Measurements from ENCODE around the gene CFHR5. TPM values are rescaled to one million over a fixed set of nuclear protein-coding genes. Genes with fewer than 3 reads are reported as not detected.
"Not testable (repeated sequence)": the region's sequence is repeated elsewhere in the genome, so short reads cannot be mapped to it uniquely, and the experiment has no call there.

The CFHR5 gene
- total RNA-seq (not detected), total RNA-seq (0 to 0.16 (median 0) reads per million in 172 experiments)
- polyA plus RNA-seq (2013, experiment 1 of 2), result not detected
- not detected for polyA plus RNA-seq (2013, experiment 2 of 2)

DNA sequence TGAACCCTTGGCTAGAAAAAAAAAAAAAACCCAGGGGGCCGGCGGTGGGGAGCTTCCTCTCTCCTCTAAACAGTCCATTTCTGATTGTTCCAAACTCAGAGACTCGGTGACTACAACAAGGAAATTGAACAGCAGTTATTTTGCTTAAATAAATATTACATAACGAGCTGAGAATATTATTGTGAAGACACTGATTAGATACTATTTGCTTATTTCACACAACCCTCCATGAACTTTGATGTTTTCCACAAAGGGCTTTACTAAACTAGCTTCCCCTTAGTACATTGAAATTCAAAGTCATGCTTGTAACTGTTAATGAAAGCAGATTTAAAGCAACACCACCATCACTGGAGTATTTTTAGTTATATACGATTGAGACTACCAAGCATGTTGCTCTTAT is at the start of gene CFHR5:
Gene CFHR5, plus strand, starts transcription at position 279 of the 400 bp plus-strand sequence. Its CDS starts 109 bp downstream, at position 388.
- TF ChIP-seq, protein P1, sequence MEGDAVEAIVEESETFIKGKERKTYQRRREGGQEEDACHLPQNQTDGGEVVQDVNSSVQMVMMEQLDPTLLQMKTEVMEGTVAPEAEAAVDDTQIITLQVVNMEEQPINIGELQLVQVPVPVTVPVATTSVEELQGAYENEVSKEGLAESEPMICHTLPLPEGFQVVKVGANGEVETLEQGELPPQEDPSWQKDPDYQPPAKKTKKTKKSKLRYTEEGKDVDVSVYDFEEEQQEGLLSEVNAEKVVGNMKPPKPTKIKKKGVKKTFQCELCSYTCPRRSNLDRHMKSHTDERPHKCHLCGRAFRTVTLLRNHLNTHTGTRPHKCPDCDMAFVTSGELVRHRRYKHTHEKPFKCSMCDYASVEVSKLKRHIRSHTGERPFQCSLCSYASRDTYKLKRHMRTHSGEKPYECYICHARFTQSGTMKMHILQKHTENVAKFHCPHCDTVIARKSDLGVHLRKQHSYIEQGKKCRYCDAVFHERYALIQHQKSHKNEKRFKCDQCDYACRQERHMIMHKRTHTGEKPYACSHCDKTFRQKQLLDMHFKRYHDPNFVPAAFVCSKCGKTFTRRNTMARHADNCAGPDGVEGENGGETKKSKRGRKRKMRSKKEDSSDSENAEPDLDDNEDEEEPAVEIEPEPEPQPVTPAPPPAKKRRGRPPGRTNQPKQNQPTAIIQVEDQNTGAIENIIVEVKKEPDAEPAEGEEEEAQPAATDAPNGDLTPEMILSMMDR (IDR thresholded peaks at IDR 0.05), result no peak
- H3K27ac ChIP-seq (ENCODE audit: low read depth in 1 of 2, low read length in 2 of 2), result no peak within 1 kb of the TSS
- no peaks in the 10 kb centered on the region for H3K4me1 ChIP-seq (ENCODE audit: insufficient read depth, low read length)
- H3K9me3 ChIP-seq (ENCODE audit: control insufficient read depth in 1 of 2, insufficient read depth in 1 of 2, low read length in 2 of 2), result no peaks in the 10 kb centered on the region
- no peaks in the 10 kb centered on the region for H3K36me3 Mint-ChIP-seq (ENCODE audit: low read depth)
- no peaks in the 10 kb centered on the region for H3K4me1 Mint-ChIP-seq (ENCODE audit: low read depth)
- H3K4me3 ChIP-seq (ENCODE audit: low read length), result no peak within 1 kb of the TSS
- H3K9me3 Mint-ChIP-seq, result no peaks in the 10 kb centered on the region
- no peaks in the 10 kb centered on the region for H3K27me3 Mint-ChIP-seq
- CTCF ChIA-PET, result no interaction called here
- H3K36me3 ChIP-seq (ENCODE audit: insufficient read depth, low read length), result no peaks in the 10 kb centered on the region
- no peaks in the 10 kb centered on the region for H3K27me3 ChIP-seq (ENCODE audit: control insufficient read depth in 1 of 2, insufficient read depth in 2 of 2, low read length in 2 of 2)
- DNase-seq (no peak), ATAC-seq (ENCODE audit: poor library complexity) (no peak)
- intact Hi-C loops (cut with DNase I, micrococcal nuclease), result no loop called here
- POLR2A ChIA-PET, result no interaction called here
- H3K27ac Mint-ChIP-seq, result no peak within 1 kb of the TSS
- no peak within 1 kb of the TSS for H3K4me3 Mint-ChIP-seq

DNA sequence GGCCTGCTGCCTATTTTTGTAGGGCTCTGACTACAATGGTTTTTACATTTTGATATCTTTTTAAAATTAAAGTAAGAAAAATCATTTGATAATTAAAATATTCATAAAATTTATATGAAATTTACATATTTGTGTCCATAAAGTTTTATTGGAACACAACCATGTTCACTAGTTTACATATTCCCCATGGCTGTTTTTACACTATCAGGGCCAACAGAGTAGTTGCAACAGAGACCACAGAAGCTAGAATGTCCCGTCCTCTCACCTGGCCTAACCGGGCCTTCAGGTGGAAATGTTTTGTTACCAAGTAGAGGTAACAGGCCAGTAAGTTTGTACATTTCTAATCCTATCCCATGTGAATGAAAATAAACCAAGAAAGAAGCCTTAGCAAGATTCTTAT is 44.5 kb upstream of the CFHR5 start:
- H3K9me3 ChIP-seq (ENCODE audit: control insufficient read depth in 1 of 2, insufficient read depth in 1 of 2, low read length in 2 of 2); H3K27me3 ChIP-seq (ENCODE audit: control insufficient read depth in 1 of 2, insufficient read depth in 2 of 2, low read length in 2 of 2); H3K4me3 ChIP-seq (ENCODE audit: low read length); H3K27me3 Mint-ChIP-seq; H3K4me1 ChIP-seq (ENCODE audit: insufficient read depth, low read length); POLR2A ChIA-PET; DNase-seq; H3K36me3 ChIP-seq (ENCODE audit: insufficient read depth, low read length); H3K9me3 Mint-ChIP-seq; H3K4me1 Mint-ChIP-seq (ENCODE audit: low read depth); ATAC-seq (ENCODE audit: poor library complexity); H3K36me3 Mint-ChIP-seq (ENCODE audit: low read depth); H3K4me3 Mint-ChIP-seq; CTCF ChIA-PET; H3K27ac ChIP-seq (ENCODE audit: low read depth in 1 of 2, low read length in 2 of 2); intact Hi-C loops (cut with DNase I, micrococcal nuclease); H3K27ac Mint-ChIP-seq: not testable (repeated sequence)

DNA sequence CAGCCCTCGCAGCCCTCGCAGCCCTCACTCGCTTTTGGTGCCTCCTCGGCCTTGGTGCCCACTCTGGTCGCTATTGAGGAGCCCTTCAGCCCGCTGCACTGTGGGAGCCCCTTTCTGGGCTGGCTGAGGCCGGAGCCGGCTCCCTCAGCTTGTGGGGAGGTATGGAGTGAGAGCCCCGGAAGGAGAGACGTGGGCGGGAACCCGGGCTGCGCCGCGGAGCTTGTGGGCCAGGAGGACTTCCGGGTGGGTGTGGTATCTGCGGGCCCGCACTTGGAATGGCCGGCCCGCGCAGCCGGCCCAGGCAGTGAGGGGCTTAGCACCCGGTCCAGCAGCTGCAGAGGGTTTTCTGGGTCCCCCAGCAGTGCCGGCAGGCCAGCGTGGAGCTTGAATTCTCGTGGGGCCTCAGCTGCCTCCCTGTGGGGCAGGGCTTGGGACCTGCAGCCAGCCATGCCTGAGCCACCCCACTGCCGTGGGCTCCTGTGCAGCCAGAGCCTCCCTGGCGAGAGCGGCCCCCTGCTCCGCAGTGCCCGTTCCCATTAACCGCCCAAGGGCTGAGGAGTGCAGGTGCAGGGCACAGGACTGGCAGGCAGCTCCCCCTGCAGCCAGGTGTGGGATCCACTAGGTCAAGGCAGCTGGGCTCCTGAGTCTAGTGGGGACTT is 43.7 kb upstream of the CFHR5 start:
- Mint-ChIP-seq H3K36me3 (ENCODE audit: low read depth) (no peaks in the 10 kb centered on the region), H3K27me3 (no peaks in the 10 kb centered on the region), H3K4me3 (no peak overlapping the region), H3K4me1 (ENCODE audit: low read depth) (no peaks in the 10 kb centered on the region), H3K27ac (no peak overlapping the region), H3K9me3 (no peaks in the 10 kb centered on the region)
- DNase-seq (no peak), ATAC-seq (ENCODE audit: poor library complexity) (no peak)
- Histone ChIP-seq H3K36me3 (ENCODE audit: insufficient read depth, low read length) (no peaks in the 10 kb centered on the region), H3K4me3 (ENCODE audit: low read length) (no peak overlapping the region), H3K27ac (ENCODE audit: low read depth in 1 of 2, low read length in 2 of 2) (no peak overlapping the region), H3K4me1 (ENCODE audit: insufficient read depth, low read length) (no peaks in the 10 kb centered on the region), H3K27me3 (ENCODE audit: control insufficient read depth in 1 of 2, insufficient read depth in 2 of 2, low read length in 2 of 2) (no peaks in the 10 kb centered on the region), H3K9me3 (ENCODE audit: control insufficient read depth in 1 of 2, insufficient read depth in 1 of 2, low read length in 2 of 2) (peaks cover 0 to 9% of the 10 kb centered on the region in 2 experiments)
- intact Hi-C loops (cut with DNase I, micrococcal nuclease), result no loop called here
- ChIA-PET POLR2A (no interaction called here), CTCF (no interaction called here)
- TF ChIP-seq, protein P1 (IDR thresholded peaks at IDR 0.05), result no peak

DNA sequence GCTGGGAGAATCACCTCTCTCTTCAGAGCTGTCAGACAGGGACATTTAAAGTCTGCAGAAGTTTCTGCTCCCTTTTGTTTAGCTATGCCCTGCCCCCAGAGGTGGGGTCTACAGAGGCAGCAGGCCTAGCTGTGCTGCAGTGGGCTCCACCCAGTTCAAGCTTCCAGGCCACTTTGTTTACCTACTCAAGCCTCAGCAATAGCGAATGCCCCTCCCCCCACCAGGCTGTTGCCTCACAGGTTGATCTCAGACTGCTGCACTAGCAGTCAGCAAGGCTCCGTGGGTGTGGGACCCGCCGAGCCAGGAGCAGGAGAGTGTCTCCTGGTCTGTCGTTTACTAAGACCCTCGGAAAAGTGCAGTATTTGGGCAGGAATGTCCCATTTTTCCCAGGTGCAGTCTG is 35.9 kb upstream of the CFHR5 start:
- POLR2A ChIA-PET; H3K4me1 Mint-ChIP-seq (ENCODE audit: low read depth); H3K27ac ChIP-seq (ENCODE audit: low read depth in 1 of 2, low read length in 2 of 2); H3K9me3 Mint-ChIP-seq; H3K27ac Mint-ChIP-seq; CTCF ChIA-PET; H3K4me3 Mint-ChIP-seq; H3K4me3 ChIP-seq (ENCODE audit: low read length); H3K9me3 ChIP-seq (ENCODE audit: control insufficient read depth in 1 of 2, insufficient read depth in 1 of 2, low read length in 2 of 2); H3K27me3 Mint-ChIP-seq; H3K36me3 ChIP-seq (ENCODE audit: insufficient read depth, low read length); ATAC-seq (ENCODE audit: poor library complexity); H3K4me1 ChIP-seq (ENCODE audit: insufficient read depth, low read length); H3K36me3 Mint-ChIP-seq (ENCODE audit: low read depth); H3K27me3 ChIP-seq (ENCODE audit: control insufficient read depth in 1 of 2, insufficient read depth in 2 of 2, low read length in 2 of 2); DNase-seq: not testable (repeated sequence)
- intact Hi-C loops (cut with DNase I, micrococcal nuclease), result loop anchor here in 1 of 2 experiments (5.0 kb wide), 1 partner anchor 129 kb away; no protein-coding TSS in a partner anchor

DNA sequence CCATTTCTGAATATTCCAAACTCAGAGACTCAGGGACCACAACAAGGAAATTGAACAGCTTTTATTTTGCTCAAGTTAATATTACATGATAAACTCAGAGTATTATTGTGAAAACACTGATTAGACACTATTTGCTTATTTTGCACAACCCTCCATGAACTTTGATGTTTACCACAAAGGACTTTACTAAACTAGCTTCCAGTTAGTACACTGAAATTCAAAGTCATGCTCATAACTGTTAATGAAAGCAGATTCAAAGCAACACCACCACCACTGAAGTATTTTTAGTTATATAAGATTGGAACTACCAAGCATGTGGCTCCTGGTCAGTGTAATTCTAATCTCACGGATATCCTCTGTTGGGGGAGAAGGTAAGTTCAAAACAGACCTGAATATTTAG is 33.8 kb upstream of the CFHR5 start, which contains the start of gene CFHR2:
Gene CFHR2, plus strand, starts transcription at position 171 of the 400 bp plus-strand sequence. Its CDS starts 143 bp downstream, at position 314.
- H3K9me3 Mint-ChIP-seq; H3K4me1 Mint-ChIP-seq (ENCODE audit: low read depth); H3K4me3 ChIP-seq (ENCODE audit: low read length); H3K9me3 ChIP-seq (ENCODE audit: control insufficient read depth in 1 of 2, insufficient read depth in 1 of 2, low read length in 2 of 2); ATAC-seq (ENCODE audit: poor library complexity); H3K27me3 ChIP-seq (ENCODE audit: control insufficient read depth in 1 of 2, insufficient read depth in 2 of 2, low read length in 2 of 2); DNase-seq; H3K27ac Mint-ChIP-seq; H3K36me3 Mint-ChIP-seq (ENCODE audit: low read depth); CTCF ChIA-PET; H3K27me3 Mint-ChIP-seq; H3K4me1 ChIP-seq (ENCODE audit: insufficient read depth, low read length); H3K27ac ChIP-seq (ENCODE audit: low read depth in 1 of 2, low read length in 2 of 2); POLR2A ChIA-PET; H3K4me3 Mint-ChIP-seq; H3K36me3 ChIP-seq (ENCODE audit: insufficient read depth, low read length): not testable (repeated sequence)
- intact Hi-C loops (cut with DNase I, micrococcal nuclease), result loop anchor here in 1 of 2 experiments (5.0 kb wide), 1 partner anchor 131 kb away; no protein-coding TSS in a partner anchor

Data from CD4-positive, alpha-beta T cell (primary cell).